Right lobe of liver (tissue), 6 donors: Measurements from ENCODE around the gene CDKAL1. TPM values are rescaled to one million over a fixed set of nuclear protein-coding genes. Genes with fewer than 3 reads are reported as not detected.

Source experiments
- ATAC-seq, 4 donors: fragments of 200-7000 bp; cut with Tn5 transposase; one replicate each; pipeline ENCODE4 v1.9.1; 2020; ENCODE audit warnings: mild to moderate bottlenecking in 4 of 4, moderate library complexity in 4 of 4
- DNase-seq, 3 donors: peaks; one replicate each; pipeline ENCODE4 v3.0.0-alpha.2; 2020
- H3K27ac ChIP-seq, 3 donors: fragments of 200-600 bp; one replicate each; pipeline ENCODE4 v1.8.0; 2022
- H3K27me3 ChIP-seq, 2 donors: fragments of 200-600 bp; one replicate each; pipeline ENCODE4 v1.8.0; 2022
- H3K36me3 ChIP-seq, 4 donors: fragments of 200-600 bp; sonication (generic) in 1 of 4; one replicate each; pipeline versions ENCODE4 v1.5.1 to v1.8.0; 2017 to 2022; ENCODE audit warnings: control low read depth in 1 of 4
- H3K4me1 ChIP-seq, 4 donors: fragments of 200-600 bp; sonication (generic) in 1 of 4; one replicate each; pipeline versions ENCODE4 v1.5.1 to v1.8.0; 2017 to 2022; ENCODE audit warnings: control low read depth in 1 of 4
- H3K4me3 ChIP-seq, 3 donors: fragments of 200-600 bp; one replicate each; pipeline ENCODE4 v1.8.0; 2022
- H3K9me3 ChIP-seq, 4 donors: fragments of 200-600 bp; sonication (generic) in 1 of 4; one replicate each; pipeline versions ENCODE4 v1.5.1 to v1.8.0; 2017 to 2022; ENCODE audit warnings: control low read depth in 1 of 4
- CTCF ChIP-seq, 4 donors: fragments of 200-600 bp in 3 of 4; fragments of 450-650 bp in 1 of 4; IDR thresholded peaks; one replicate each; pipeline versions ENCODE4 v1.5.1 to v1.8.0; 2016 to 2022; ENCODE audit warnings: antibody characterized with exemption in 4 of 4, mild to moderate bottlenecking in 2 of 4
- POLR2A ChIP-seq: fragments of 450-650 bp; IDR thresholded peaks from one replicate; pipeline ENCODE4 v1.6.1; 2017; ENCODE audit warnings: antibody characterized with exemption, mild to moderate bottlenecking
- WGBS: methylation state at CpG from one replicate; pipeline ENCODE4 v1.1.6; 2018; ENCODE audit warnings: low coverage, low lambda C conversion rate; ENCODE audit not compliant: insufficient coverage; ENCODE audit errors: missing lambda C conversion rate; 5-methylcytosine and 5-hydroxymethylcytosine counted together
- intact Hi-C, 2 donors: fragments of 100-400 bp; cut with DNase I; formaldehyde crosslinking; loops; one replicate each; pipeline versions ENCODE4 v1.11.2 to v1.14.1; 2022
- total RNA-seq, 6 experiments: library from RNA; depleted of rRNA in 2 of 6; stranded (reverse); fragments of >200 nt in 2 of 6; fragmentation: NEBNext Ultra II Directional in 3 of 6; extraction: Animal tissue kit (Norgen Biotek cat#: 25700) in 3 of 6; gene quantifications; one replicate each; pipeline versions ENCODE4 v1.1.0 to v1.2.4, GENCODE V29; 2016 to 2023
- donor health status: DM: no; HTN: yes; CAD: no.
- donor health status: DM: no; HTN: no; CAD: no.
- donor health status: DM: no; HTN: no; CAD: no.
- donor health status: DM: no; HTN: yes; CAD: no.
- donor health status: DM: no; HTN: yes; CAD: no.

Gene CDKAL1
- total RNA-seq, 6 experiments from 2014 or later: 4.5 to 7.0 (median 6.2) TPM

GRCh38 chr6:21199262-21199661 is 665.0 kb downstream of the CDKAL1 start:
- Histone ChIP-seq H3K27ac (no peak overlapping the region), H3K9me3 (no peaks in the 10 kb centered on the region), H3K4me3 (no peak overlapping the region), H3K36me3 (no peaks in the 10 kb centered on the region), H3K27me3 (no peaks in the 10 kb centered on the region), H3K4me1 (no peaks in the 10 kb centered on the region)
- WGBS: 95% methylated on average over 5 of the region's 6 CpGs
- TF ChIP-seq CTCF (IDR thresholded peaks at IDR 0.05) (no peak), POLR2A (no peak)
- ATAC-seq: no peak
- intact Hi-C loops: no loop called here
- no peak for DNase-seq

GRCh38 chr6:21200134-21200870 is 666.0 kb downstream of the CDKAL1 start:
- no peaks in the 10 kb centered on the region for H3K27me3 ChIP-seq
- no peaks in the 10 kb centered on the region for H3K9me3 ChIP-seq
- no peaks in the 10 kb centered on the region for H3K36me3 ChIP-seq
- no peak overlapping the region for H3K27ac ChIP-seq
- TF ChIP-seq POLR2A (no peak), CTCF (IDR thresholded peaks at IDR 0.05) (no peak)
- H3K4me1 ChIP-seq: no peaks in the 10 kb centered on the region
- ATAC-seq (no peak), DNase-seq (no peak)
- 68% methylated on average over 6 of the region's 7 CpGs for WGBS
- no peak overlapping the region for H3K4me3 ChIP-seq
- intact Hi-C loops: no loop called here

GRCh38 chr6:21201187-21201586 is 666.9 kb downstream of the CDKAL1 start:
- intact Hi-C loops: no loop called here
- no peak for DNase-seq
- Histone ChIP-seq H3K4me1 (no peaks in the 10 kb centered on the region), H3K4me3 (no peak overlapping the region), H3K27me3 (no peaks in the 10 kb centered on the region), H3K27ac (no peak overlapping the region), H3K9me3 (no peaks in the 10 kb centered on the region), H3K36me3 (no peaks in the 10 kb centered on the region)
- WGBS: 79% methylated on average over 3 of the region's 4 CpGs
- no peak for TF ChIP-seq POLR2A
- no peak for ATAC-seq

GRCh38 chr6:21201637-21202350 is 667.5 kb downstream of the CDKAL1 start:
- H3K27ac ChIP-seq: no peak overlapping the region
- no peak for ATAC-seq
- WGBS: 90% methylated on average over 10 of the region's 10 CpGs
- H3K9me3 ChIP-seq: no peaks in the 10 kb centered on the region
- no peaks in the 10 kb centered on the region for H3K4me1 ChIP-seq
- no peaks in the 10 kb centered on the region for H3K36me3 ChIP-seq
- no peak overlapping the region for H3K4me3 ChIP-seq
- H3K27me3 ChIP-seq: no peaks in the 10 kb centered on the region
- TF ChIP-seq CTCF (IDR thresholded peaks at IDR 0.05) (no peak), POLR2A (no peak)
- intact Hi-C loops: no loop called here
- DNase-seq: no peak

- 89% methylated on average over 3 of the region's 3 CpGs for WGBS
- DNase-seq: no peak
- H3K4me1 ChIP-seq: no peaks in the 10 kb centered on the region
These were observed 668.3 kb downstream of the CDKAL1 start for GRCh38 chr6:21202521-21202920.

More at GRCh38 chr6:21202521-21202920, 668.3 kb downstream of the CDKAL1 start:
- Histone ChIP-seq H3K27ac (no peak overlapping the region), H3K9me3 (no peaks in the 10 kb centered on the region), H3K27me3 (no peaks in the 10 kb centered on the region), H3K4me3 (no peak overlapping the region), H3K36me3 (no peaks in the 10 kb centered on the region)
- TF ChIP-seq CTCF (IDR thresholded peaks at IDR 0.05) (no peak), POLR2A (no peak)
- ATAC-seq: no peak
- intact Hi-C loops: no loop called here
